Suprapubic skin (tissue), 3 donors: ENCODE results near the gene ISYNA1.

ENCODE experiments used
- POLR2A ChIP-seq, 2 donors: fragments of 450-650 bp; IDR thresholded peaks; one replicate each; pipeline ENCODE4 v1.6.1; 2017; ENCODE audit warnings: antibody characterized with exemption in 2 of 2, mild to moderate bottlenecking in 2 of 2, moderate library complexity in 2 of 2
- TF ChIP-seq, protein P1 (sequence below), 2 donors: fragments of 200-600 bp in 1 of 2; fragments of 450-650 bp in 1 of 2; sonication (generic) in 1 of 2; IDR thresholded peaks; one replicate each; pipeline ENCODE4 v1.5.1; 2016 to 2019; ENCODE audit warnings: antibody characterized with exemption in 2 of 2, mild to moderate bottlenecking in 1 of 2, moderate library complexity in 1 of 2

DNA sequence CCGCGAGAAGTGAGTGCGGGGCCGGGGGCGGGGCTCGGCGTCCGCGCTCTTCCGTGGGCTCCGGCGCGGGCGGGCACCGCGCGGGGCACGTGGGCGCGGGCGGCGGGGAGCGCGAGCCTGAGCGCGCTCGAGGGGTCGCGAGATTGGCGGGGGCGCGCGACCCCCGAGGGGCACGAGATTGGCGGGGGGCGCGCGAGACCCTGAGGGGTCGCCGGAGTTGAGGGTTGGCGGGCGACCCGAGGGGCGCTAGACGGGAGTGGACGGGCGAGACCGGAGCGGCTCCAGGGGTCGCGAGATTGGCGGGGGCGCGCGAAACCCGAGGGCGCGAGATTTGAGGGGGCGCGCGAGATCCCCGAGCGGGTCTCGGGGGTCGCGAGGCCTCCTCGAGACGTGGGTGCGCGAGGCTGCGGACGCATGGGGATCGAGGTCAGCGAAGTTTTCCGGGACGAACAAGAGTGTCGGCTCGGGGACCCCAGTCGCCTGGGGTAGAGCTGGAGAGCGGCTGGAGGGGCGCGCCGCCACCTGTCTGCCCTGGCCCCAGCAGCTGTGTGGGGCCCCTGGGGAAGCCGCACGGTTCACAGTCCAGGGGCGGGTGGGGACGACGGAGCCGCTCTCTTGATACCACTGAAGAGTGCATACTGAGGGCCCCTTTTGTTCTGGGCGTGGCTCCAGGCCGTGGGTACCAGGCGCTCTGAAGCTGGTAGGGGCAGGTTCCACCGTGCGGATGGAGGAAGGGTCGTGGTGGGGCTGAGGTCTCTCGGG is 18.1 kb downstream of the ISYNA1 start:
- TF ChIP-seq POLR2A (IDR thresholded peaks at IDR 0.05) = no peak
- TF ChIP-seq, protein P1, sequence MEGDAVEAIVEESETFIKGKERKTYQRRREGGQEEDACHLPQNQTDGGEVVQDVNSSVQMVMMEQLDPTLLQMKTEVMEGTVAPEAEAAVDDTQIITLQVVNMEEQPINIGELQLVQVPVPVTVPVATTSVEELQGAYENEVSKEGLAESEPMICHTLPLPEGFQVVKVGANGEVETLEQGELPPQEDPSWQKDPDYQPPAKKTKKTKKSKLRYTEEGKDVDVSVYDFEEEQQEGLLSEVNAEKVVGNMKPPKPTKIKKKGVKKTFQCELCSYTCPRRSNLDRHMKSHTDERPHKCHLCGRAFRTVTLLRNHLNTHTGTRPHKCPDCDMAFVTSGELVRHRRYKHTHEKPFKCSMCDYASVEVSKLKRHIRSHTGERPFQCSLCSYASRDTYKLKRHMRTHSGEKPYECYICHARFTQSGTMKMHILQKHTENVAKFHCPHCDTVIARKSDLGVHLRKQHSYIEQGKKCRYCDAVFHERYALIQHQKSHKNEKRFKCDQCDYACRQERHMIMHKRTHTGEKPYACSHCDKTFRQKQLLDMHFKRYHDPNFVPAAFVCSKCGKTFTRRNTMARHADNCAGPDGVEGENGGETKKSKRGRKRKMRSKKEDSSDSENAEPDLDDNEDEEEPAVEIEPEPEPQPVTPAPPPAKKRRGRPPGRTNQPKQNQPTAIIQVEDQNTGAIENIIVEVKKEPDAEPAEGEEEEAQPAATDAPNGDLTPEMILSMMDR (IDR thresholded peaks at IDR 0.05) = no peak
